H9 (cell line): ENCODE measurements around the gene PRR15. TPM values are rescaled to one million over a fixed set of nuclear protein-coding genes. Genes with fewer than 3 reads are reported as not detected.
A peak's percentile ranks its signal among the peaks of the same experiment; 100 is the strongest.

Source experiments
- DNase-seq: peaks from one replicate; pipeline ENCODE4 v3.0.0-alpha.2; 2017
- H2AFZ ChIP-seq: one replicate; pipeline ENCODE4 v1.6.1; 2013; ENCODE audit warnings: mild to moderate bottlenecking, low read length, control low read depth, moderate library complexity
- H2AK5ac ChIP-seq: 2 replicates; pipeline ENCODE4 v1.6.1; 2013; ENCODE audit warnings: low read length, control low read depth, mixed read lengths; ENCODE audit not compliant: insufficient read length
- H2BK120ac ChIP-seq: one replicate; pipeline ENCODE4 v1.6.1; 2013; ENCODE audit warnings: low read depth, mild to moderate bottlenecking, low read length, control low read depth, inconsistent platforms; ENCODE audit not compliant: poor library complexity, severe bottlenecking
- H2BK12ac ChIP-seq: 2 replicates; pipeline ENCODE4 v1.6.1; 2013; ENCODE audit warnings: low read length, control low read depth, mixed read lengths, low read depth; ENCODE audit not compliant: insufficient read length
- H2BK15ac ChIP-seq: 2 replicates; pipeline ENCODE4 v1.6.1; 2013; ENCODE audit warnings: low read depth, low read length, control low read depth
- H2BK20ac ChIP-seq: one replicate; pipeline ENCODE4 v1.6.1; 2013; ENCODE audit warnings: low read depth, mild to moderate bottlenecking, low read length, control low read depth, inconsistent platforms; ENCODE audit not compliant: poor library complexity, severe bottlenecking
- H2BK5ac ChIP-seq: 2 replicates; pipeline ENCODE4 v1.6.1; 2013; ENCODE audit warnings: low read length, control low read depth, mixed read lengths; ENCODE audit not compliant: insufficient read length
- H3K14ac ChIP-seq: 2 replicates; pipeline ENCODE4 v1.6.1; 2013; ENCODE audit warnings: low read length, control low read depth; ENCODE audit not compliant: insufficient read depth
- H3K18ac ChIP-seq: 2 replicates; pipeline ENCODE4 v1.6.1; 2013; ENCODE audit warnings: low read depth, mild to moderate bottlenecking, mixed read lengths, low read length, control low read depth; ENCODE audit not compliant: insufficient read length
- H3K23ac ChIP-seq: 2 replicates; pipeline ENCODE4 v1.6.1; 2013; ENCODE audit warnings: low read length, control low read depth, mixed read lengths, low read depth; ENCODE audit not compliant: insufficient read length
- H3K23me2 ChIP-seq: 2 replicates; pipeline ENCODE4 v1.6.1; 2013; ENCODE audit warnings: low read depth, mild to moderate bottlenecking, mixed read lengths, low read length, control low read depth; ENCODE audit not compliant: insufficient read length, poor library complexity, severe bottlenecking
- H3K27ac ChIP-seq: 2 replicates; pipeline ENCODE4 v1.5.1; 2013; ENCODE audit warnings: low read length, control low read depth, mixed read lengths, low read depth; ENCODE audit not compliant: insufficient read length
- H3K27me3 ChIP-seq: 2 replicates; pipeline ENCODE4 v1.6.1; 2013; ENCODE audit warnings: low read length, control low read depth, inconsistent platforms; ENCODE audit not compliant: insufficient read depth
- H3K4ac ChIP-seq: 2 replicates; pipeline ENCODE4 v1.6.1; 2013; ENCODE audit warnings: low read depth, mild to moderate bottlenecking, control low read depth, inconsistent platforms, low read length, moderate library complexity
- H3K4me1 ChIP-seq: 2 replicates; pipeline ENCODE4 v1.6.1; 2013; ENCODE audit warnings: low read length, control low read depth, inconsistent platforms; ENCODE audit not compliant: insufficient read depth
- H3K4me2 ChIP-seq: 2 replicates; pipeline ENCODE4 v1.6.1; 2013; ENCODE audit warnings: low read length, control low read depth, mixed read lengths; ENCODE audit not compliant: insufficient read length, insufficient read depth
- H3K56ac ChIP-seq: 2 replicates; pipeline ENCODE4 v1.6.1; 2013; ENCODE audit warnings: low read depth, mild to moderate bottlenecking, mixed read lengths, low read length, control low read depth; ENCODE audit not compliant: insufficient read length
- H3K79me1 ChIP-seq: 2 replicates; pipeline ENCODE4 v1.6.1; 2013; ENCODE audit warnings: low read depth, mild to moderate bottlenecking, moderate library complexity, low read length, control low read depth, inconsistent platforms; ENCODE audit not compliant: insufficient read depth, poor library complexity, severe bottlenecking
- H3K79me2 ChIP-seq: 2 replicates; pipeline ENCODE4 v1.6.1; 2013; ENCODE audit warnings: low read length, control low read depth, inconsistent platforms; ENCODE audit not compliant: insufficient read depth
- H3K9ac ChIP-seq: 2 replicates; pipeline ENCODE4 v1.6.1; 2013; ENCODE audit warnings: low read length, control low read depth, mixed read lengths; ENCODE audit not compliant: insufficient read length; ENCODE audit errors: extremely low read depth
- H3K9me3 ChIP-seq: one replicate; pipeline ENCODE4 v1.6.1; 2013; ENCODE audit warnings: low read depth, low read length, inconsistent platforms; ENCODE audit not compliant: control insufficient read depth
- H3T11ph ChIP-seq: one replicate; pipeline ENCODE4 v1.6.1; 2013; ENCODE audit warnings: mild to moderate bottlenecking, low read length, control low read depth, inconsistent platforms
- H4K20me1 ChIP-seq: one replicate; pipeline ENCODE4 v1.6.1; 2013; ENCODE audit not compliant: control insufficient read depth, insufficient read length, insufficient read depth
- H4K5ac ChIP-seq: 2 replicates; pipeline ENCODE4 v1.6.1; 2013; ENCODE audit warnings: low read depth, mild to moderate bottlenecking, mixed read lengths, low read length, control low read depth; ENCODE audit not compliant: insufficient read length
- H4K8ac ChIP-seq: replicated peaks from 2 replicates; pipeline ENCODE4 v1.6.1; 2013; ENCODE audit warnings: low read length, control low read depth, mixed read lengths, low read depth; ENCODE audit not compliant: insufficient read length
- H4K91ac ChIP-seq: 2 replicates; pipeline ENCODE4 v1.6.1; 2013; ENCODE audit warnings: low read depth, mild to moderate bottlenecking, moderate library complexity, mixed read lengths, low read length, control low read depth; ENCODE audit not compliant: insufficient read length
- H3K27ac Mint-ChIP-seq, 3 experiments: 2 replicates in 2 of 3; 3 replicates in 1 of 3; pipeline ENCODE4 v1.8.0; 2020 to 2021; ENCODE audit warnings: mixed read lengths in 3 of 3, mild to moderate bottlenecking in 1 of 3, moderate library complexity in 1 of 3
- H3K27me3 Mint-ChIP-seq: 2 replicates; pipeline ENCODE4 v1.8.0; 2021; ENCODE audit warnings: low read depth, mild to moderate bottlenecking, moderate library complexity, mixed read lengths
- H3K36me3 Mint-ChIP-seq, 3 experiments: 2 replicates in 2 of 3; 3 replicates in 1 of 3; pipeline ENCODE4 v1.8.0; 2020 to 2021; ENCODE audit warnings: low read depth in 3 of 3, mixed read lengths in 3 of 3; ENCODE audit not compliant: insufficient read depth in 1 of 3
- H3K4me1 Mint-ChIP-seq, 2 experiments: 2 replicates each; pipeline ENCODE4 v1.8.0; 2020; ENCODE audit warnings: mixed read lengths in 2 of 2
- H3K4me3 Mint-ChIP-seq, 2 experiments: 2 replicates in 1 of 2; 3 replicates in 1 of 2; pipeline ENCODE4 v1.8.0; 2020 to 2021; ENCODE audit warnings: mild to moderate bottlenecking in 2 of 2, mixed read lengths in 2 of 2, moderate library complexity in 1 of 2
- H3K9me3 Mint-ChIP-seq, 2 experiments: 2 replicates in 1 of 2; 3 replicates in 1 of 2; pipeline ENCODE4 v1.8.0; 2020; ENCODE audit warnings: mild to moderate bottlenecking in 2 of 2, mixed read lengths in 2 of 2, moderate library complexity in 1 of 2
- CTCF ChIP-seq: fragments of 200-600 bp; sonication (generic); conservative IDR thresholded peaks from 3 replicates; pipeline ENCODE4 v1.8.0; 2021; ENCODE audit warnings: antibody characterized with exemption, mild to moderate bottlenecking
- WGBS: extraction: QIAGEN DNeasy Blood & Tissue Kit; methylation state at CpG from one replicate; pipeline ENCODE4 v1.1.7; 2013; ENCODE audit warnings: missing lambda C conversion rate, low lambda C conversion rate, mixed read lengths; ENCODE audit not compliant: insufficient read length; ENCODE audit errors: extremely low coverage; 5-methylcytosine and 5-hydroxymethylcytosine counted together
- long read RNA-seq: library from polyadenylated mRNA; unstranded; transcript quantifications from one replicate; pipeline ENCODE4 v2.0.0, GENCODE V29; 2020
- total RNA-seq: library from RNA; stranded (reverse); gene quantifications from 2 replicates; pipeline ENCODE4 v1.2.1, GENCODE V29; 2021

PRR15 gene
- 15.1 and 15.5 TPM in 2 replicates for total RNA-seq
- long read RNA-seq, transcript PRR15-202 (2 exons, 503 nt) = minor isoform, 25 of 70 reads
- long read RNA-seq, transcript PRR15-201 (2 exons, 1,678 nt) = major isoform, 31 of 70 reads
- long read RNA-seq, partial matches to known transcripts = 0 of 70 reads
- long read RNA-seq, other reads (novel, unspliced or antisense) = 14 of 70 reads

- no peak within 1 kb of the TSS for H3K18ac ChIP-seq
- H3K79me2 ChIP-seq = no peaks in the 10 kb centered on the region
- Mint-ChIP-seq H3K4me1 (peaks cover 36 to 38% of the 10 kb centered on the region in 2 experiments), H3K4me3 (peak within 1 kb of the TSS; percentile 83 to 91), H3K27me3 (peaks cover 16% of the 10 kb centered on the region), H3K9me3 (no peaks in the 10 kb centered on the region; a peak in 1 of 5 replicates), H3K36me3 (peaks cover 5 to 16% (median 8%) of the 10 kb centered on the region in 3 experiments; a peak in 6 of 7 replicates), H3K27ac (peak within 1 kb of the TSS; percentile 74 to 88 (median 84); a peak in 3 of 7 replicates)
- no peak within 1 kb of the TSS for H3K14ac ChIP-seq
- H3K23me2 ChIP-seq = peaks cover 23% of the 10 kb centered on the region
- H4K20me1 ChIP-seq = no peaks in the 10 kb centered on the region
- no CpG with 5 or more reads among the region's 72 CpGs for WGBS
- peak within 1 kb of the TSS; percentile 71 for H3K4me2 ChIP-seq
- no peak within 1 kb of the TSS for H3K23ac ChIP-seq
- no peak within 1 kb of the TSS for H3K27ac ChIP-seq
- H3K56ac ChIP-seq = no peak within 1 kb of the TSS
- peak; percentile 94 for DNase-seq
- no peak within 1 kb of the TSS for H4K5ac ChIP-seq
- no peak within 1 kb of the TSS for H2BK20ac ChIP-seq
- no peak within 1 kb of the TSS for H2AFZ ChIP-seq
- H4K8ac ChIP-seq = no peak within 1 kb of the TSS
- no peak for TF ChIP-seq CTCF
- H4K91ac ChIP-seq = no peak within 1 kb of the TSS
- H3K27me3 ChIP-seq = peaks cover 4% of the 10 kb centered on the region; the same call in 1 of the 2 replicates
- no peak within 1 kb of the TSS for H2BK12ac ChIP-seq
- H3K4ac ChIP-seq = no peak within 1 kb of the TSS
- H2AK5ac ChIP-seq = no peak within 1 kb of the TSS
- no peaks in the 10 kb centered on the region for H3K9me3 ChIP-seq
- H2BK15ac ChIP-seq = no peak within 1 kb of the TSS
- no peaks in the 10 kb centered on the region for H3K4me1 ChIP-seq
- H2BK120ac ChIP-seq = no peak within 1 kb of the TSS
- H3T11ph ChIP-seq = no peak within 1 kb of the TSS
- H3K9ac ChIP-seq = peak within 1 kb of the TSS; percentile 10
- no peaks in the 10 kb centered on the region for H3K79me1 ChIP-seq
- no peak within 1 kb of the TSS for H2BK5ac ChIP-seq
Measured at GRCh38 chr7:29563590-29564495, at the start of gene PRR15. Gene PRR15 (plus strand): TSS chr7:29563835. CDS start chr7:29566330, 2,495 bp downstream.
